Measurements from ENCODE around the gene TNIP3.

TNIP3 gene

DNA sequence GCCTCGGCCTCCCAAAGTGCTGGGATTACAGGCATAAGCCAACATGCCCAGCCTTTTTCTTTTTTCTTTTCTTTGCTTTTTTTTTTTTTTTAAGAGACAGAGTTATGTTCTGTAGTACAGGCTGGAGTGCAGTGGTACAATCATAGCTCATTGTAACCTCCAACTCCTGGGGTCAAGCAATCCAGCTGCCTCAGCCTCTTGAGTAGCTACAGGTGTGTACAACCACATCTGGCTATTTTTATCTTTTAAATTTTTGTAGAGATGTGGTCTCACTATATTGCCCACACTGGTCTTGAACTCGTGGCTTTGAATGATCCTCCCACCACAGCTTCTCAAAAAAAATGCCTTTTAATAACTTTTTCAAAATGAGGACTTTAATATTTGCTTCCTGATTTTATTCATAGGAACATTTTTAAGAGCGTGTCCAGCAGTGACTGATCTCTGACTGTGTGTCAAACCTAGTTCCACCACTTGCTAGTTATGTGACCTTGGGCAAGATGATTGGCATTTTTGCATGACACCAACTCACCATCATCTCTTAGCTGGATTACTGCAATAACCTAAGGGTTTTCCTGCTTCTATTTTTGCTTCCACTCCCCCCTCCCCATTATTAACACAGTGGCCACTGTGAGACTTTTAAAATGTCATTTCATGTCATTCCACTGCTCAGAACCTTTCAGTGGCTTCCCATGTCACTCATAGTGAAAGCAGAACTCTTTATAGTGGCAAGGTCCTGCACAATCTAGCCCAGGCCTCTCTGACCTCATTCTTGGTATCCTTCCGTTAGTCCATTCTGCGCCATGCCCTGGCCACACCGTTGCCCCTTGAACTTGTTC is 4.5 kb upstream of the TNIP3 start:
- H3K27ac ChIP-seq (ENCODE audit: low read depth, low read length) = no peak overlapping the region

DNA sequence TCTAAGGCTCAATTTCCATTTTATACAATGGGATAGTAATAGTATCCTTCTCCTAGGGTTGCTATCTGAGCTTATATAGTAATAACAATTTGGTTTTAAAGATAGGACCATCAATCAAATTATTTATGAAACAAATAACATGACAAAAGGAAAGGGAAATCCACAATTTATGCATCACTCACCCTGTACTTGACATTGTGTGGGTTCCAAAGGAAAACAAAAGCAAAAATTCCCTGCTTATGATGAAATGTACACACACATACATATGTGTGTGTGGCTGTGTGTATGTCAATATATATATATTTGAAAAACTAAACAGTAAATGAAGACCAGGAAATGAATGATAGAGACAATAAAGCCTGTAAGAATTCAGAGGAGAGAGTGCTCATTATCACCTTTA is 2.9 kb upstream of the TNIP3 start:
- H3K4me1 ChIP-seq (ENCODE audit: control insufficient read depth, insufficient read depth, low read length) = no peaks in the 10 kb centered on the region
- H3K27ac ChIP-seq (ENCODE audit: low read depth, low read length) = no peak overlapping the region
- no peak overlapping the region for H3K9ac ChIP-seq (ENCODE audit: low read length)
- no peak overlapping the region for H3K4me3 ChIP-seq (ENCODE audit: low read length)
- no peaks in the 10 kb centered on the region for H3K27me3 ChIP-seq (ENCODE audit: control insufficient read depth, insufficient read depth, low read length)
- no peaks in the 10 kb centered on the region for H3K36me3 ChIP-seq (ENCODE audit: control insufficient read depth, insufficient read depth, low read length)

More for the DNA sequence above, 4.5 kb upstream of the TNIP3 start:
- Histone ChIP-seq H3K4me1 (ENCODE audit: control insufficient read depth, insufficient read depth, low read length) (no peaks in the 10 kb centered on the region), H3K27me3 (ENCODE audit: control insufficient read depth, insufficient read depth, low read length) (no peaks in the 10 kb centered on the region), H3K36me3 (ENCODE audit: control insufficient read depth, insufficient read depth, low read length) (no peaks in the 10 kb centered on the region), H3K4me3 (ENCODE audit: low read length) (no peak overlapping the region), H3K9ac (ENCODE audit: low read length) (no peak overlapping the region)

DNA sequence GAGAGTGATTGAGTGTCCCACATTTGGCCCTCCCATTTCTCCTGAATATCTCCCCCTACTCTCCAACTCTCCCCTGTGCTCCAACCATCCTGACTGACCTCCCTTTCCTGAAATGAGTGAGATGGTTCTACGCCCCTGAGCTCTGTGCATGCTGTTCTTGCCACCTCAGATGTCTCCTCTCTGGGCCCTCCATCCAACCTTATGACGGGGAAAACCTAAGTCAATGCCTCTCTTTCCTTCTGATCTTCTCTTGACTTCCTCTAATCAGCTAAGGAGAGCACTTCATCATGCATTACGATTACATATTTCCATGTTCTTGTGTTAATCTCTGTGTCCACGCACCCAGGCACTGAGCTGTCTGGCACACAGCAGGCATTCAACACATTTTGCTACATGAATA is 1.1 kb upstream of the TNIP3 start:
- H3K36me3 ChIP-seq (ENCODE audit: control insufficient read depth, insufficient read depth, low read length) = no peaks in the 10 kb centered on the region
- no peaks in the 10 kb centered on the region for H3K27me3 ChIP-seq (ENCODE audit: control insufficient read depth, insufficient read depth, low read length)
- H3K9ac ChIP-seq (ENCODE audit: low read length) = no peak overlapping the region
- H3K4me1 ChIP-seq (ENCODE audit: control insufficient read depth, insufficient read depth, low read length) = no peaks in the 10 kb centered on the region
- no peak overlapping the region for H3K27ac ChIP-seq (ENCODE audit: low read depth, low read length)
- H3K4me3 ChIP-seq (ENCODE audit: low read length) = no peak overlapping the region

DNA sequence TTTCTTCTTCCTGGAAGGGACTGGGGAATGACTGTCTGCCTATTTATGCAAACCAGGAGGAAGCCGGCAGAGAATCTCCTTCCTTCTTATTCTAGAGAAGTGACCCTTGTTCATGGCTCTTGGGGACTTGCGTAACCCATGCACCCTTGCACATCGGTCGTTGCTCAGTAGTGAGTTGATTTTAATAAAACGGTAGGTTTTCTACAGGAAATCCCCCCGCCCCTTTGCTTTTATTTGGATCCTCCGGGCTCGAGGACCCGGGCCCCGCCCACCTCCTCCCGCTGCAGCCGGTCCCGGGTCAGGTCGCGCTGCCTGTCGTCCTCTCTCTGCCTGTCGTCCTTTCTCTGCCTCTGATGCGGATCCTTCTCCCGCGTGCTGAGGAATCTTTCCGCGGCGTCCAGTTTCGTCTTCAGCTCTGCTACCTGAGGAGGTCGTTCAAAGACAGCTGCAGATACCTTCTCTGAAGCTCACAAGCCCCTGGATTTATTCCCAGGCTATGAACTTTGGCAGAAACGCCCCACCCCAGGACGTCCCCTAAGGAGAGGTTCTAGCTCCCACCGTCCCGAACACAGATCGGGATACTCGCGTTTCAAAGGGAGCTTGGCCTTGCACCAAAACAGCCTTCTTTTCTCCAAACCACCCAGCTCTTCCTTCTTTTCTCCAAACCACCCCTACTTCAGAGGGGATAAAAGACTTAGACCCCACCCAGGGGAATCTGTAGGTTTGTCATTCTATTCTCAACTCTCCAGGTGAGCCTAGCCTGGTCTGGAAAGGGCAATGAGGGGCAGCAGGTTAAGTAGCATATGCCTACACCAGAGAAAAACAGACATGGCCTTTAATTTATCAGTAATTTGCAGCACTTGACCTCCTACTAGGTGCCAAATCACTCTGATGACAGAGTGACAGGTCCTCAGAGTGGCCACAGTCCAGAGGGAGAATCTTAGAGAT is 7.0 kb downstream of the TNIP3 start:
- no peak overlapping the region for H3K9ac ChIP-seq (ENCODE audit: low read length)
- no peak overlapping the region for H3K27ac ChIP-seq (ENCODE audit: low read depth, low read length)
- no peaks in the 10 kb centered on the region for H3K4me1 ChIP-seq (ENCODE audit: control insufficient read depth, insufficient read depth, low read length)
- peak overlapping the region; percentile 61 for H3K4me3 ChIP-seq (ENCODE audit: low read length)
- H3K27me3 ChIP-seq (ENCODE audit: control insufficient read depth, insufficient read depth, low read length) = no peaks in the 10 kb centered on the region
- no peaks in the 10 kb centered on the region for H3K36me3 ChIP-seq (ENCODE audit: control insufficient read depth, insufficient read depth, low read length)

DNA sequence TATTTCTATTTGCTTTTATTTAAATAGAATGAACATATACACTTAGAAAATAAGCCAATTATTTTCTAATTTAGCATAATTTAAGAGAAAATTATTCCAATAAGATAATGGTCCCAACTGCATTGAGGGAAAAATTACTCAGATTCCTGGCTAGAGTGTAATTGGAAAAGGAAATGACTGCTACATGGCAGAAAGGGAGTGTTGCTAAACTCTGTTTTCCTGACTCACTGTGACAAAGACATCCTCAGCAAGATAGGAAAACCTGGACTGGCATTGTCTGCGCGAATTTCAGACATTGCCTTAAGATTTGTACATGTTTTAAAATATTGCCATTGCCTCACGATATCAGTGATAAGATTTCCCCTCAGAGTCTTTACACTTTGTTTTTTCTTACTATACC is 8.2 kb downstream of the TNIP3 start:
- H3K27ac ChIP-seq (ENCODE audit: low read depth, low read length) = no peak overlapping the region
- H3K4me3 ChIP-seq (ENCODE audit: low read length) = no peak overlapping the region
- H3K4me1 ChIP-seq (ENCODE audit: control insufficient read depth, insufficient read depth, low read length) = no peaks in the 10 kb centered on the region
- no peaks in the 10 kb centered on the region for H3K27me3 ChIP-seq (ENCODE audit: control insufficient read depth, insufficient read depth, low read length)
- H3K36me3 ChIP-seq (ENCODE audit: control insufficient read depth, insufficient read depth, low read length) = no peaks in the 10 kb centered on the region
- no peak overlapping the region for H3K9ac ChIP-seq (ENCODE audit: low read length)

DNA sequence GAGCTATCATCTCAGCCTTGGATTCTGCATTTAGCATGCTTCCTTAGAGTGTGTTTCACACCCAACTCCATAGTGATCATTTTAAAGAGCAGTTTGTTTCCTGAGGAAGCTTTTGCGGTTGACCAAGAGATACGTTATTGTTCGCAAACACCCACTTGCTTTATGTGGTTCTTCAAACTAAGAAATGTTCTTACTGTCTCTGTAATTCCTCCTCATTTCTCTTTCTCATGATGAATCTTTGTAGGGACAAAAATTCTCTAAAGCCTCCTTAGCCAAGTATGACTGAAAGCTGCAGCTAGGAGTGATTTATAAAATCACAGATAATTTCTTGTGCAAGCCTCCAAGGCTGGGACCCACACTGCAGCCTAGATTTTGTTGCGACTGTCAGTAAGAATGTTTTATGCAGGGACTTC is 10.0 kb downstream of the TNIP3 start:
- Histone ChIP-seq H3K4me1 (ENCODE audit: control insufficient read depth, insufficient read depth, low read length) (no peaks in the 10 kb centered on the region), H3K4me3 (ENCODE audit: low read length) (no peak overlapping the region), H3K27me3 (ENCODE audit: control insufficient read depth, insufficient read depth, low read length) (no peaks in the 10 kb centered on the region), H3K27ac (ENCODE audit: low read depth, low read length) (no peak overlapping the region), H3K9ac (ENCODE audit: low read length) (no peak overlapping the region), H3K36me3 (ENCODE audit: control insufficient read depth, insufficient read depth, low read length) (no peaks in the 10 kb centered on the region)

DNA sequence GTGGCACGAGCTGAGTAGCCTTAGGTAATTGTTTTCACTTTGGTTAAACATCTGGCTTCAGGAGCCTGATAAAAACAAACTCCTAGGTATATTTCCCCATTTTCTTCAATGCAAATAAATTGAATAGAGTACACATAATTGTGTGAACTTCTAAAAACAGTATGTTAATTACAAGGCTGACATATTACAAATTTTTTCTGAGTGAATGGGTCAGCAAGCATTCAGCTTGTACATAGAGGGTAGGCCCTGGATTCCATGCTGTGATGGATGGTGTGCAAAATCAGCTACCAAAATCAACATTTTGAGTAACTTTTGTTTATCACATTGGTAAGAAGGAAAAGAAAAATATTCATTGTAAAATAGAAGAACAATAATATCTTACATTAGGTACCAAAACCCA is 12.2 kb downstream of the TNIP3 start:
- no peak overlapping the region for H3K27ac ChIP-seq (ENCODE audit: low read depth, low read length)
- no peaks in the 10 kb centered on the region for H3K4me1 ChIP-seq (ENCODE audit: control insufficient read depth, insufficient read depth, low read length)
- no peaks in the 10 kb centered on the region for H3K27me3 ChIP-seq (ENCODE audit: control insufficient read depth, insufficient read depth, low read length)
- no peak overlapping the region for H3K4me3 ChIP-seq (ENCODE audit: low read length)
- H3K9ac ChIP-seq (ENCODE audit: low read length) = no peak overlapping the region
- no peaks in the 10 kb centered on the region for H3K36me3 ChIP-seq (ENCODE audit: control insufficient read depth, insufficient read depth, low read length)

DNA sequence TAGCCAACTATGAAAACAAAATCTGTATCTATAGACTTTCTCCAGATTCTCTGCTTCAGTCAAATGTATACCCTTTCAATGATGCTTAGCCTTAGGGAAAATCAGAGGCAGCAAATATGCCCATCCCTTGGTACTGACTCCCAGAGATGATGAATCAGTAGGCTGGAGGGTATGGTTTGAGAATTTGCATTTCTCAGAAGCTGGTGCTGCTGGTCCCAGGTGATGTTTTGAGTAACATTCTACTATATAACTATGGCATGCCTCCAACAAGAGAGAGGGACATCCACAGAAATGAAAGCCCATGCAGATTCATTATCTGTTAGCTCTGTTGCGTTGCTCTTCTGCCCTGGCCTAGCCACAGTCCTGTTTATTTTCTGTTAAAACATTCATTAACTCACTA is 13.6 kb downstream of the TNIP3 start:
- Histone ChIP-seq H3K36me3 (ENCODE audit: control insufficient read depth, insufficient read depth, low read length) (no peaks in the 10 kb centered on the region), H3K9ac (ENCODE audit: low read length) (no peak overlapping the region), H3K4me3 (ENCODE audit: low read length) (no peak overlapping the region), H3K27me3 (ENCODE audit: control insufficient read depth, insufficient read depth, low read length) (no peaks in the 10 kb centered on the region), H3K27ac (ENCODE audit: low read depth, low read length) (no peak overlapping the region), H3K4me1 (ENCODE audit: control insufficient read depth, insufficient read depth, low read length) (no peaks in the 10 kb centered on the region)

DNA sequence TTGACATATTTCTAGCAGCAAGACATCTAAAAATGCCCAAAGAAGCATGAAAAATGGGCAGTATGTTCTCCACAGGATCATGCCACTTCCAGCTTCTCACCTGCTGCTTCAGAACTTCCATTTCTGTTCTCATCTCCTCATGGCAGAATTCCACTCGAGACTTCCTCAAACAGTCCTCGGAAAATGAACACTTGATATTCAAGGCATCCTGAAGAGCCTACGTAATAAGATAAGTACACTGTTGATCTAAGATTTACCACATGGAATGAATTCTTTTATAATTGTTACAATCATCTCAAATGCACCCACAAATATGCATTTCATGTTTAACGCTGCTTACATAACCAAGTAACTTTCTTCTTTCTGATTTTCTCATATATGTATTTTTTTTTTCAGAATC is 14.1 kb downstream of the TNIP3 start:
- Histone ChIP-seq H3K4me1 (ENCODE audit: control insufficient read depth, insufficient read depth, low read length) (no peaks in the 10 kb centered on the region), H3K4me3 (ENCODE audit: low read length) (no peak overlapping the region), H3K27me3 (ENCODE audit: control insufficient read depth, insufficient read depth, low read length) (no peaks in the 10 kb centered on the region), H3K36me3 (ENCODE audit: control insufficient read depth, insufficient read depth, low read length) (no peaks in the 10 kb centered on the region), H3K27ac (ENCODE audit: low read depth, low read length) (no peak overlapping the region), H3K9ac (ENCODE audit: low read length) (no peak overlapping the region)

DNA sequence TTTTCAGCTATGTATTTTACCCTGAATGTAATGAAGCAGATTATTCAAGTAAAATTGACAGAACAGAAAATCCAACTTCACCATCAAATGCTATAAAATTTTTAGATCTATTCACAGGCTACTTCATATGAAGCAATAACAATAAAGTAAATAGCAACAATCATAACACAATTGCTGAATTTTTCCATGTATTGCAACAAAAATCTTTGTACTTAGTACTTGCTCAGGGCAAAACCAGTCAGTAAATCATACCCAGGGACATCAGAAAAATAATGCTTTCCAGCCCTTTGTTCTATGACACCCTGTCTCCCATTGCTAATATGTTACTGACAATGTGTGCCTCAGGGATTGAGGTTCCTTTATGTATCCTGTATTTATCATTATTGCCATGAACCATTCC is 15.5 kb downstream of the TNIP3 start:
- H3K27me3 ChIP-seq (ENCODE audit: control insufficient read depth, insufficient read depth, low read length) = no peaks in the 10 kb centered on the region
- no peak overlapping the region for H3K27ac ChIP-seq (ENCODE audit: low read depth, low read length)
- no peak overlapping the region for H3K4me3 ChIP-seq (ENCODE audit: low read length)
- H3K4me1 ChIP-seq (ENCODE audit: control insufficient read depth, insufficient read depth, low read length) = no peaks in the 10 kb centered on the region
- no peak overlapping the region for H3K9ac ChIP-seq (ENCODE audit: low read length)
- no peaks in the 10 kb centered on the region for H3K36me3 ChIP-seq (ENCODE audit: control insufficient read depth, insufficient read depth, low read length)

DNA sequence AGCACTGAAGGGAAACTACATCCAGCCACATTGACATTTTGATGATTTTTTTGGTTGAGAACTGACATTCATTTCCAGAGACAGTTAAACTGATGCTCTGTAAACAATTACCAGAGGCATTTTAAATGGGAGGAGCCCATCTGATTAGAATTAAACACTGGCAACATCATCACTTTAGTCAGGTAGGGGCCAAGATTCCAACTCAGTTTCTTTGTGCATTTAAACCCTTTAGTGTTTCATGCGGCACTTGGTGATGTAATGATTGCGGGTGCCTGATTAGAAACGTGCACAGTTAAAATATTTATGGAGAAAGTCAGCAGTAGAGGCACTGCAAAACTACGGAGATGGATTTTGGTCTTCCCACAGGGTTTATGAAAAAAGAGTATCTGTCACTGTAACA is 16.1 kb downstream of the TNIP3 start:
- Histone ChIP-seq H3K4me3 (ENCODE audit: low read length) (no peak overlapping the region), H3K4me1 (ENCODE audit: control insufficient read depth, insufficient read depth, low read length) (no peaks in the 10 kb centered on the region), H3K9ac (ENCODE audit: low read length) (no peak overlapping the region), H3K27ac (ENCODE audit: low read depth, low read length) (no peak overlapping the region), H3K27me3 (ENCODE audit: control insufficient read depth, insufficient read depth, low read length) (no peaks in the 10 kb centered on the region), H3K36me3 (ENCODE audit: control insufficient read depth, insufficient read depth, low read length) (no peaks in the 10 kb centered on the region)

DNA sequence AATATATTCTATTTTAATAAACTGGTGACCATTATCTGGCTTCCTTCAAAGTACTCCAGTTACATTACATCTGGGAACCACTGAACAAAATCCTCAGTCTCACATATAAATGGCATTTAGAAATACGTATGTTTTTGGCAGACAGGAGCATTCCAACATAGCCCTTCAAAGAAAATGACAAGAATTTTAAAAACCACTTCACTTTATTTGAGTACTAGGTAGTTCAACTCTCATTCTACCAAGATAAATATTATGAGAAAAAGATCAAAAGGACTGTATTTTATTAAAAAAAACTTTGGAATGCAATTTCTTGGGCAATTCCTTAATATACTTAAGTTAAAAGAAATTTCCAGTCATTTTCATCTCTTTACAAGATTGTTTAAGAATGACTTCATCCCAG is 17.6 kb downstream of the TNIP3 start:
- H3K27me3 ChIP-seq (ENCODE audit: control insufficient read depth, insufficient read depth, low read length) = no peaks in the 10 kb centered on the region
- no peak overlapping the region for H3K27ac ChIP-seq (ENCODE audit: low read depth, low read length)

More for the DNA sequence above, 17.6 kb downstream of the TNIP3 start:
- no peaks in the 10 kb centered on the region for H3K36me3 ChIP-seq (ENCODE audit: control insufficient read depth, insufficient read depth, low read length)
- H3K9ac ChIP-seq (ENCODE audit: low read length) = no peak overlapping the region
- no peak overlapping the region for H3K4me3 ChIP-seq (ENCODE audit: low read length)
- H3K4me1 ChIP-seq (ENCODE audit: control insufficient read depth, insufficient read depth, low read length) = no peaks in the 10 kb centered on the region

All from rectal smooth muscle tissue (tissue), 1 donor.